ENCODE measurements around the gene MFSD6. TPM values are rescaled to one million over a fixed set of nuclear protein-coding genes. Genes with fewer than 3 reads are reported as not detected.

Gene MFSD6
- total RNA-seq, 1 experiment from 2014 or later, result 20.9 TPM

- ChIA-PET POLR2A (ENCODE audit: unreplicated experiment) (no interaction called here), CTCF (interaction anchor here (0.6 kb wide), 1 partner anchor 30 kb away, joined by 3 read pairs; no protein-coding TSS in a partner anchor)
- no peaks in the 10 kb centered on the region for H4K20me1 ChIP-seq (ENCODE audit: low read length)
- no peak overlapping the region for H2AFZ ChIP-seq (ENCODE audit: low read length)
- no peaks in the 10 kb centered on the region for H3K36me3 ChIP-seq (ENCODE audit: low read depth, low read length)
- H3K4me3 ChIP-seq (ENCODE audit: low read length), result no peak overlapping the region
- DNase-seq (no peak), ATAC-seq (no peak)
- H3K27me3 ChIP-seq (ENCODE audit: low read length), result no peaks in the 10 kb centered on the region
- H3K4me2 ChIP-seq (ENCODE audit: low read length), result no peak overlapping the region
- H3K9me2 ChIP-seq (replicated peaks; ENCODE audit: low read length), result no peaks in the 10 kb centered on the region
- H3F3A ChIP-seq (ENCODE audit: low read length, unreplicated experiment), result no peaks in the 10 kb centered on the region
- no peaks in the 10 kb centered on the region for H3K9me3 ChIP-seq (ENCODE audit: low read length)
- TF ChIP-seq, protein P1, sequence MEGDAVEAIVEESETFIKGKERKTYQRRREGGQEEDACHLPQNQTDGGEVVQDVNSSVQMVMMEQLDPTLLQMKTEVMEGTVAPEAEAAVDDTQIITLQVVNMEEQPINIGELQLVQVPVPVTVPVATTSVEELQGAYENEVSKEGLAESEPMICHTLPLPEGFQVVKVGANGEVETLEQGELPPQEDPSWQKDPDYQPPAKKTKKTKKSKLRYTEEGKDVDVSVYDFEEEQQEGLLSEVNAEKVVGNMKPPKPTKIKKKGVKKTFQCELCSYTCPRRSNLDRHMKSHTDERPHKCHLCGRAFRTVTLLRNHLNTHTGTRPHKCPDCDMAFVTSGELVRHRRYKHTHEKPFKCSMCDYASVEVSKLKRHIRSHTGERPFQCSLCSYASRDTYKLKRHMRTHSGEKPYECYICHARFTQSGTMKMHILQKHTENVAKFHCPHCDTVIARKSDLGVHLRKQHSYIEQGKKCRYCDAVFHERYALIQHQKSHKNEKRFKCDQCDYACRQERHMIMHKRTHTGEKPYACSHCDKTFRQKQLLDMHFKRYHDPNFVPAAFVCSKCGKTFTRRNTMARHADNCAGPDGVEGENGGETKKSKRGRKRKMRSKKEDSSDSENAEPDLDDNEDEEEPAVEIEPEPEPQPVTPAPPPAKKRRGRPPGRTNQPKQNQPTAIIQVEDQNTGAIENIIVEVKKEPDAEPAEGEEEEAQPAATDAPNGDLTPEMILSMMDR (conservative IDR thresholded peaks at IDR 0.05; ENCODE audit: low read depth, low read length), result no peak
- no peak for TF ChIP-seq EZH2phosphoT487 (IDR thresholded peaks at IDR 0.05; ENCODE audit: borderline replicate concordance, low read length)
- no peak for TF ChIP-seq EZH2 (IDR thresholded peaks at IDR 0.05; ENCODE audit: low read length, unreplicated experiment)
- no peak overlapping the region for H3K9ac ChIP-seq (ENCODE audit: low read length)
- intact Hi-C loops (cut with micrococcal nuclease), result no loop called here
- no peaks in the 10 kb centered on the region for H3K79me2 ChIP-seq (ENCODE audit: low read length)
- no peak overlapping the region for H3K27ac ChIP-seq (ENCODE audit: low read length)
- H3K4me1 ChIP-seq (ENCODE audit: insufficient read depth, low read length), result no peaks in the 10 kb centered on the region
- no TSS peak for BruUV-seq (replicated peaks)
These were observed 38.8 kb downstream of the MFSD6 start for GRCh38 chr2:190446750-190447516.

DNA sequence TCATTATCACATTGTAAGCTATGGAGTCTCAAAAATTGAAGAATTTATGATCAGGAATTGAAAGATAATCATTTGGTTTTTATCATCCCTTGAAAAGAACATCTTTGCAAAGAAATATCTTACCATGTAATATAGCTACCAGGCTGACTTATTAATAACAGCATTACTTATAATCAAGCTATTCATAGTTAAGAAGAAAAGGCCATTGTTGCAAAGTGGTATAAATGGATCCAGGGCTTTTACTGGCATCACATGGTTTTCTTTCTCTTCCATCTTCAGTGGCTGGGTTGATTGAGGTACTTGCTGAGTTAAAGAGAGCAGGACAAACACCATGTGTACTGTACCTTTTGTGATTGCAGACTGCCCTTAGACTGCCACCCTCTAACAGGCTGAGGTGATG lies 39.6 kb downstream of the MFSD6 start:
- no peak overlapping the region for H3K4me2 ChIP-seq (ENCODE audit: low read length)
- H2AFZ ChIP-seq (ENCODE audit: low read length), result no peak overlapping the region
- H3K27me3 ChIP-seq (ENCODE audit: low read length), result no peaks in the 10 kb centered on the region
- TF ChIP-seq EZH2 (IDR thresholded peaks at IDR 0.05; ENCODE audit: low read length, unreplicated experiment), result no peak
- no peak for TF ChIP-seq EZH2phosphoT487 (IDR thresholded peaks at IDR 0.05; ENCODE audit: borderline replicate concordance, low read length)
- TF ChIP-seq, protein P1 (conservative IDR thresholded peaks at IDR 0.05; ENCODE audit: low read depth, low read length), result no peak
- no peaks in the 10 kb centered on the region for H3K9me3 ChIP-seq (ENCODE audit: low read length)
- no peak overlapping the region for H3K4me3 ChIP-seq (ENCODE audit: low read length)
- ATAC-seq (no peak), DNase-seq (no peak)
- H3K9me2 ChIP-seq (replicated peaks; ENCODE audit: low read length), result no peaks in the 10 kb centered on the region
- H3K4me1 ChIP-seq (ENCODE audit: insufficient read depth, low read length), result no peaks in the 10 kb centered on the region
- H4K20me1 ChIP-seq (ENCODE audit: low read length), result no peaks in the 10 kb centered on the region
- no peak overlapping the region for H3K27ac ChIP-seq (ENCODE audit: low read length)
- intact Hi-C loops (cut with micrococcal nuclease), result no loop called here
- H3K36me3 ChIP-seq (ENCODE audit: low read depth, low read length), result no peaks in the 10 kb centered on the region
- H3K9ac ChIP-seq (ENCODE audit: low read length), result no peak overlapping the region
- ChIA-PET CTCF (interaction anchor here (0.6 kb wide), 1 partner anchor 31 kb away, joined by 3 read pairs; no protein-coding TSS in a partner anchor), POLR2A (ENCODE audit: unreplicated experiment) (no interaction called here)
- BruUV-seq (replicated peaks), result no TSS peak
- no peaks in the 10 kb centered on the region for H3K79me2 ChIP-seq (ENCODE audit: low read length)
- H3F3A ChIP-seq (ENCODE audit: low read length, unreplicated experiment), result no peaks in the 10 kb centered on the region

GRCh38 chr2:190449925-190450324 lies 41.8 kb downstream of the MFSD6 start:
- Histone ChIP-seq H3K27me3 (ENCODE audit: low read length) (no peaks in the 10 kb centered on the region), H3K36me3 (ENCODE audit: low read depth, low read length) (no peaks in the 10 kb centered on the region), H3F3A (ENCODE audit: low read length, unreplicated experiment) (no peaks in the 10 kb centered on the region), H3K9ac (ENCODE audit: low read length) (no peak overlapping the region), H3K79me2 (ENCODE audit: low read length) (no peaks in the 10 kb centered on the region), H4K20me1 (ENCODE audit: low read length) (no peaks in the 10 kb centered on the region), H3K4me1 (ENCODE audit: insufficient read depth, low read length) (no peaks in the 10 kb centered on the region), H3K27ac (ENCODE audit: low read length) (no peak overlapping the region), H3K4me3 (ENCODE audit: low read length) (no peak overlapping the region), H3K4me2 (ENCODE audit: low read length) (no peak overlapping the region), H2AFZ (ENCODE audit: low read length) (no peak overlapping the region), H3K9me3 (ENCODE audit: low read length) (no peaks in the 10 kb centered on the region), H3K9me2 (replicated peaks; ENCODE audit: low read length) (no peaks in the 10 kb centered on the region)
- no peak for ATAC-seq
- ChIA-PET CTCF (interaction anchor here (0.7 kb wide), 1 partner anchor 627 kb away, joined by 7 read pairs; no protein-coding TSS in a partner anchor), POLR2A (ENCODE audit: unreplicated experiment) (no interaction called here)
- TF ChIP-seq EZH2phosphoT487 (IDR thresholded peaks at IDR 0.05; ENCODE audit: borderline replicate concordance, low read length), result no peak
- no peak for DNase-seq
- BruUV-seq (replicated peaks), result no TSS peak
- intact Hi-C loops (cut with micrococcal nuclease), result no loop called here

All from PC-3 (cell line).